HCT116 (cell line): Measurements from ENCODE around the gene KIF27. TPM values are rescaled to one million over a fixed set of nuclear protein-coding genes. Genes with fewer than 3 reads are reported as not detected.
"Not testable (repeated sequence)": the region's sequence is repeated elsewhere in the genome, so short reads cannot be mapped to it uniquely, and the experiment has no call there.

Experiments
- ATAC-seq: fragments of 200-7000 bp; cut with Tn5 transposase; 2 replicates; pipeline ENCODE4 v1.9.1; 2020; ENCODE audit warnings: mild to moderate bottlenecking, moderate library complexity
- BruUV-seq: library from RNA; stranded (reverse); fragments of 400-500 nt; replicated peaks from 2 replicates; lab custom pipeline; 2021; lab: Mats Ljungman, UMichigan
- CTCF ChIA-PET: fragments of 300-600 bp; sonication (Branson Sonifier 250); formaldehyde crosslinking; loops from one replicate; lab custom pipeline; 2021; ENCODE audit warnings: antibody characterized with exemption; lab: Charles Lee
- POLR2A ChIA-PET: fragments of 300-600, 350-600 bp; sonication (Branson Sonifier 250); formaldehyde crosslinking; loops from one replicate; lab custom pipeline; 2021; ENCODE audit warnings: antibody characterized with exemption; lab: Charles Lee
- RAD21 ChIA-PET, 2 experiments: fragments of 300-600 bp; sonication (Branson Sonifier 250); formaldehyde crosslinking; loops; one replicate each; lab custom pipeline; 2023; ENCODE audit warnings: low total read pairs in 2 of 2; ENCODE audit not compliant: uncharacterized antibody in 2 of 2, unreplicated experiment in 2 of 2, low non-redundant PET in 1 of 2; lab: Charles Lee
- DNase-seq: peaks from one replicate; pipeline ENCODE4 v3.0.0-alpha.2; 2010; ENCODE audit warnings: low read depth, low spot score
- H2AFZ ChIP-seq: fragments of 200-600 bp; shearing (Covaris generic), sonication (generic); 2 replicates; pipeline ENCODE4 v1.6.1; 2017; ENCODE audit warnings: low read depth, mixed run types, mixed read lengths, antibody characterized with exemption, low read length; ENCODE audit not compliant: poor library complexity, severe bottlenecking
- H3K27ac ChIP-seq: 2 replicates; pipeline ENCODE4 v1.5.1; 2012; ENCODE audit warnings: low read depth, low read length
- H3K27me3 ChIP-seq: fragments of 200-600 bp; sonication (generic); 2 replicates; pipeline ENCODE4 v1.6.1; 2016; ENCODE audit warnings: mixed run types, low read length, mixed read lengths; ENCODE audit not compliant: insufficient read depth
- H3K36me3 ChIP-seq, 2 experiments: fragments of 200-500 bp in 1 of 2; fragments of 200-600 bp in 1 of 2; sonication (Bioruptor generic) in 1 of 2; sonication (generic) in 1 of 2; 2 replicates each; pipeline versions ENCODE4 v1.5.1 to v1.6.1; 2014 to 2016; ENCODE audit warnings: low read length in 2 of 2, inconsistent platforms in 1 of 2, mixed read lengths in 1 of 2, mixed run types in 1 of 2; ENCODE audit not compliant: insufficient read depth in 2 of 2, control insufficient read depth in 1 of 2
- H3K4me1 ChIP-seq, 2 experiments: fragments of 200-600 bp in 1 of 2; sonication (generic) in 1 of 2; 2 replicates each; pipeline versions ENCODE4 v1.5.1 to v1.6.1; 2012 to 2017; ENCODE audit warnings: low read length in 2 of 2, inconsistent platforms in 1 of 2, mild to moderate bottlenecking in 1 of 2, mixed read lengths in 1 of 2, mixed run types in 1 of 2, moderate library complexity in 1 of 2; ENCODE audit not compliant: insufficient read depth in 2 of 2, control insufficient read depth in 1 of 2
- H3K4me2 ChIP-seq: fragments of 200-600 bp; sonication (generic); 2 replicates; pipeline ENCODE4 v1.6.1; 2017; ENCODE audit warnings: mixed run types, low read length, mixed read lengths
- H3K4me3 ChIP-seq, 2 experiments: fragments of 200-600 bp in 1 of 2; sonication (generic) in 1 of 2; replicated peaks in 1 of 2; 2 replicates each; pipeline ENCODE4 v1.5.1; 2011 to 2016; ENCODE audit warnings: low read length in 2 of 2, control low read depth in 1 of 2, low read depth in 1 of 2, mild to moderate bottlenecking in 1 of 2, mixed read lengths in 1 of 2, mixed run types in 1 of 2
- H3K79me2 ChIP-seq: fragments of 200-600 bp; sonication (generic); 2 replicates; pipeline ENCODE4 v1.6.1; 2017; ENCODE audit warnings: mild to moderate bottlenecking, mixed run types, low read length, moderate library complexity, mixed read lengths; ENCODE audit not compliant: insufficient read depth
- H3K9ac ChIP-seq: fragments of 200-600 bp; sonication (generic); 2 replicates; pipeline ENCODE4 v1.6.1; 2016; ENCODE audit warnings: low read length, mixed read lengths
- H3K9me2 ChIP-seq: fragments of 200-600 bp; sonication (generic), shearing (Covaris generic); 2 replicates; pipeline ENCODE4 v1.6.1; 2017; ENCODE audit warnings: mixed run types, mild to moderate bottlenecking, moderate library complexity; ENCODE audit not compliant: insufficient read depth
- H3K9me3 ChIP-seq, 2 experiments: fragments of 200-500 bp in 1 of 2; fragments of 200-600 bp in 1 of 2; sonication (Bioruptor generic) in 1 of 2; sonication (generic) in 1 of 2; 2 replicates each; pipeline ENCODE4 v1.6.1; 2014 to 2017; ENCODE audit warnings: low read length in 2 of 2, mixed read lengths in 2 of 2, inconsistent platforms in 1 of 2, low read depth in 1 of 2, mild to moderate bottlenecking in 1 of 2, mixed run types in 1 of 2, moderate library complexity in 1 of 2; ENCODE audit not compliant: control insufficient read depth in 1 of 2, insufficient read depth in 1 of 2
- H4K20me1 ChIP-seq: fragments of 200-600 bp; sonication (generic), shearing (Covaris generic); 2 replicates; pipeline ENCODE4 v1.6.1; 2017; ENCODE audit warnings: mixed run types, mild to moderate bottlenecking, moderate library complexity; ENCODE audit not compliant: insufficient read depth
- intact Hi-C: fragments of 100-400 bp; cut with micrococcal nuclease; formaldehyde crosslinking; loops from 2 replicates; pipeline ENCODE4 v1.10.0; 2022
- total RNA-seq: library from RNA; stranded (reverse); gene quantifications from one replicate; pipeline ENCODE4 v1.2.1, GENCODE V29; 2021; ENCODE audit not compliant: unreplicated experiment

Gene KIF27
- total RNA-seq, 1 experiment from 2014 or later: 4.3 TPM

GRCh38 chr9:83815120-83815519 lies 106.1 kb downstream of the KIF27 start:
- ATAC-seq, POLR2A ChIA-PET, H3K4me2 ChIP-seq, H3K4me1 ChIP-seq, DNase-seq, H3K27me3 ChIP-seq, H3K9me3 ChIP-seq, BruUV-seq, RAD21 ChIA-PET, H3K36me3 ChIP-seq, H2AFZ ChIP-seq, H3K79me2 ChIP-seq, H3K27ac ChIP-seq, H4K20me1 ChIP-seq, H3K9ac ChIP-seq, H3K9me2 ChIP-seq, H3K4me3 ChIP-seq, CTCF ChIA-PET: not testable (repeated sequence)
- intact Hi-C loops: loop anchor here (10.0 kb wide), 1 partner anchor 190 kb away; the partner anchor contains the start of gene IDNK

DNA sequence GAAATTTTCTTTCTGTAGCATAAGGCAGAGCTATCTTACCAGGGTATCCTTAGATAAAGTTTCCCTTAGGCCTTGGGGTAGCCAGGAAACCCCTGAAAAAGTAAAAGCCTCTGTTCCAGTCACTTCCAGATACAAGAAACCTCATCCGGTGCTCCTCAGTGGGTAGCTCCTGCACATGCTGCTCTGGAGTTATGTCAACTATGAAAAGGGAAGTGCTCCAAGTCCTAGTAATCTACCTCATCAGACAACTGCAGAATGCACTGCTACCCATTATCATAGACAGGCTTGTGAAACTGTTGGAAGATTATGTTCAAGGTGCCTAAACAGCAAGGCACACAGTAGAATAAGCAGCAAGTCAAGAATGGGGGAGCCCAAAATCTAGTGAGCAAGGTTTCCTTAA lies 112.0 kb downstream of the KIF27 start:
- H3K4me2 ChIP-seq, H3K4me3 ChIP-seq, H3K4me1 ChIP-seq, ATAC-seq, H3K27ac ChIP-seq, intact Hi-C loops, RAD21 ChIA-PET, H3K79me2 ChIP-seq, CTCF ChIA-PET, H3K9ac ChIP-seq, BruUV-seq, DNase-seq, H3K36me3 ChIP-seq, H3K9me2 ChIP-seq, POLR2A ChIA-PET, H3K27me3 ChIP-seq, H3K9me3 ChIP-seq, H4K20me1 ChIP-seq, H2AFZ ChIP-seq: not testable (repeated sequence)

- BruUV-seq, H3K27ac ChIP-seq, intact Hi-C loops, H3K4me3 ChIP-seq, H3K36me3 ChIP-seq, H3K4me2 ChIP-seq, RAD21 ChIA-PET, ATAC-seq, H3K79me2 ChIP-seq, CTCF ChIA-PET, POLR2A ChIA-PET, H2AFZ ChIP-seq, H3K9me3 ChIP-seq, H4K20me1 ChIP-seq, H3K9me2 ChIP-seq, H3K9ac ChIP-seq, DNase-seq, H3K27me3 ChIP-seq: not testable (repeated sequence)
- H3K4me1 ChIP-seq: peaks cover 5 to 14% of the 10 kb centered on the region in 2 experiments; a peak in 3 of 4 replicates
Observed at GRCh38 chr9:83804454-83804853, 116.8 kb downstream of the KIF27 start.

DNA sequence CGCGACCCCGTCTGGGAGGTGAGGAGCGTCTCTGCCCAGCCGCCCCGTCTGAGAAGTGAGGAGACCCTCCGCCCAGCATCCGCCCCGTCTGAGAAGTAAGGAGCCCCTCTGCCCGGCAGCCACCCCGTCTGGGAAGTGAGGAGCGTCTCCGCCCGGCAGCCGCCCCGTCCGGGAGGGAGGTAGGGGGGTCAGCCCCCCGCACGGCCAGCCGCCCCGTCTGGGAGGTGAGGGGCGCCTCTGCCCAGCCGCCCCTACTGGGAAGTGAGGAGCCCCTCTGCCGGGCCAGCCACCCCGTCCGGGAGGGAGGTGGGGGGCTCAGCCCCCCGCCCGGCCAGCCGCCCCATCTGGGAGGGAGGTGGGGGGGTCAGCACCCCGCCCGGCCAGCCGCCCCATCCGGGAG lies 117.3 kb downstream of the KIF27 start:
- H3K79me2 ChIP-seq, intact Hi-C loops, H2AFZ ChIP-seq, H3K4me2 ChIP-seq, BruUV-seq, H3K9ac ChIP-seq, H3K4me3 ChIP-seq, DNase-seq, ATAC-seq, H3K27me3 ChIP-seq, H3K9me2 ChIP-seq, H3K9me3 ChIP-seq, H3K36me3 ChIP-seq, POLR2A ChIA-PET, H4K20me1 ChIP-seq, H3K27ac ChIP-seq, CTCF ChIA-PET, RAD21 ChIA-PET: not testable (repeated sequence)
- H3K4me1 ChIP-seq: peaks cover 5 to 14% of the 10 kb centered on the region in 2 experiments; a peak in 3 of 4 replicates
